HG03196 (cell line): ENCODE results near the gene TRDN.
A peak's percentile ranks its signal among the peaks of the same experiment; 100 is the strongest.

Source experiments
- ATAC-seq: cut with Tn5 transposase; IDR thresholded peaks from one replicate; pipeline ENCODE4 v1.9.1; 2021; ENCODE audit not compliant: unreplicated experiment

TRDN gene

GRCh38 chr6:123417535-123417934 is 219.2 kb downstream of the TRDN start:
- no peak for ATAC-seq

- peak; percentile 88 for ATAC-seq
Observed at GRCh38 chr6:123415844-123416468, 220.8 kb downstream of the TRDN start.

GRCh38 chr6:123404975-123405374 is 231.8 kb downstream of the TRDN start:
- no peak for ATAC-seq

GRCh38 chr6:123402052-123402451 is 234.7 kb downstream of the TRDN start:
- ATAC-seq = peak; percentile 95

GRCh38 chr6:123398072-123398471 is 238.7 kb downstream of the TRDN start:
- ATAC-seq = no peak

GRCh38 chr6:123393331-123393730 is 243.4 kb downstream of the TRDN start:
- ATAC-seq = no peak

- no peak for ATAC-seq
Observed at GRCh38 chr6:123383718-123384117, 253.0 kb downstream of the TRDN start.

- ATAC-seq = no peak
Observed at GRCh38 chr6:123380257-123380656, 256.5 kb downstream of the TRDN start.

- ATAC-seq = no peak
Observed at GRCh38 chr6:123372737-123373136, 264.0 kb downstream of the TRDN start.

GRCh38 chr6:123363912-123364311 is 272.8 kb downstream of the TRDN start:
- no peak for ATAC-seq

- no peak for ATAC-seq
Observed at GRCh38 chr6:123360359-123360758, 276.4 kb downstream of the TRDN start.

- no peak for ATAC-seq
Observed at GRCh38 chr6:123352705-123353104, 284.0 kb downstream of the TRDN start.

GRCh38 chr6:123352279-123352678 is 284.5 kb downstream of the TRDN start:
- ATAC-seq = no peak

GRCh38 chr6:123343836-123344235 is 292.9 kb downstream of the TRDN start:
- no peak for ATAC-seq

GRCh38 chr6:123338394-123338793 is 298.4 kb downstream of the TRDN start:
- no peak for ATAC-seq

GRCh38 chr6:123333000-123333756 is 303.6 kb downstream of the TRDN start:
- ATAC-seq = no peak

- ATAC-seq = no peak
Observed at GRCh38 chr6:123332070-123332469, 304.7 kb downstream of the TRDN start.

- no peak for ATAC-seq
Observed at GRCh38 chr6:123329337-123329736, 307.4 kb downstream of the TRDN start.

- ATAC-seq = no peak
Observed at GRCh38 chr6:123323452-123324329, 313.1 kb downstream of the TRDN start.

- ATAC-seq = no peak
Observed at GRCh38 chr6:123321020-123321419, 315.7 kb downstream of the TRDN start.

- no peak for ATAC-seq
Observed at GRCh38 chr6:123316733-123317323, 319.9 kb downstream of the TRDN start.
